SH-SY5Y (cell line): ENCODE data around the gene PLEKHM1.

Experiments used
- GATA2 ChIP-seq: IDR thresholded peaks from 2 replicates; pipeline ENCODE4 v1.6.1; 2011; ENCODE audit warnings: mild to moderate bottlenecking, low read depth, low read length
- GATA3 ChIP-seq: IDR thresholded peaks from 2 replicates; pipeline ENCODE4 v1.6.1; 2011; ENCODE audit warnings: low read depth, mild to moderate bottlenecking, low read length, moderate library complexity

Gene PLEKHM1

DNA sequence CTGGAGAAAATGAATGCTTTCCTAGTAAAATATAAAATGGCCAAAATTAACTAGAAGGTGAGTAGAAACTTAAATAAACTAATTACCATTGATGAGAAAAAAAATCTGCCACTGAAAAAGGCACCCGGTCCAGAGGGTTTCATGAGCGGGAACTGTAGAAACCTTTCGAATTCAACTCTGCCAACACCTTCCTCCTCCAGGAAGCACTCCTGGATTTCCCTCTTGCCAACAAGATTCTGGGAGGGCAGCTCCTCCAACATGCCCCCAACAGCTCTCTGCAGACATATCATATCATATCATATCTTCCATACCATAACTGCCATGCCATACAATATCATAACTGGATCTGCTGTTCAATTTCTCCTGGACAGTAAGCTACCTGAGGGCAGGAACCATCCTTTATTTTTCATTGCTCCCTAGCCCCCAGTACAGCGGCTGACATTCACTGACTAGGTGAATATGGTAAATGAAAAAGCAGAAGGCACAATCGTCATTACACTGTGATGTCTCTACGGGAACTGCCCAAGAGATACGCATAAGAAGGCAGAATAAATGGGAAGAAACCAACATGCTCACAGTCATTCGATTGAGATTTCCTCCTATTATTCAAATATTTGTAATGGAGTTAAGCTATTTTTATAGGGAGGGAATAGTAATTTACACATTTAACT lies 67.1 kb downstream of the PLEKHM1 start:
- no peak for TF ChIP-seq GATA3
- no peak for TF ChIP-seq GATA2

- TF ChIP-seq GATA2: no peak
- TF ChIP-seq GATA3: no peak
Observed at GRCh38 chr17:45414990-45415881, 75.3 kb downstream of the PLEKHM1 start.

GRCh38 chr17:45413498-45413923 lies 77.0 kb downstream of the PLEKHM1 start:
- TF ChIP-seq GATA3 (no peak), GATA2 (no peak)

- TF ChIP-seq GATA2 (no peak), GATA3 (no peak)
Observed at GRCh38 chr17:45411348-45412105, 79.0 kb downstream of the PLEKHM1 start.

GRCh38 chr17:45410144-45411091 lies 80.1 kb downstream of the PLEKHM1 start:
- TF ChIP-seq GATA2 (no peak), GATA3 (no peak)

DNA sequence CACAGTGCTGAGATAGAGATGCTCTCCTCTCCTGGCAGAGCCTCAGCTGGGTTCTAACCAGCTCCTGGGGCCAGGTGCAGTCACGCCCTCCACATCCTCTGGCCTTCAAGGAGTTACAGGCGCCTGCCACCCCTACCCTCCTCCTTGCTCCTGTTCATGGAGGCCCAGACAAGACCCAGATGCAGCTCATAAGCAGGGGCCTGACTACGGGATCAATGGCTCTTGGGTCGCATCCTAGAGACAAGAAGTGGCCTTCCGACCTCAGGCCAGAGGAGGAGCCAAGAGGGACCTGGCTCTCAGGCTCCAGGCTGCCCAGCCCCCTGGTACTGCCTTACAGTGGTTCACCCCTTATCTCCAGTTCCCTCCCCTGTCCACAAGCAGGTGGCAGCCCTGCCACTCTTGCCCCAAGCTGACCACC lies 80.9 kb downstream of the PLEKHM1 start:
- TF ChIP-seq GATA3 (no peak), GATA2 (no peak)

GRCh38 chr17:45408611-45409421 lies 81.7 kb downstream of the PLEKHM1 start:
- TF ChIP-seq GATA2 (no peak), GATA3 (no peak)

DNA sequence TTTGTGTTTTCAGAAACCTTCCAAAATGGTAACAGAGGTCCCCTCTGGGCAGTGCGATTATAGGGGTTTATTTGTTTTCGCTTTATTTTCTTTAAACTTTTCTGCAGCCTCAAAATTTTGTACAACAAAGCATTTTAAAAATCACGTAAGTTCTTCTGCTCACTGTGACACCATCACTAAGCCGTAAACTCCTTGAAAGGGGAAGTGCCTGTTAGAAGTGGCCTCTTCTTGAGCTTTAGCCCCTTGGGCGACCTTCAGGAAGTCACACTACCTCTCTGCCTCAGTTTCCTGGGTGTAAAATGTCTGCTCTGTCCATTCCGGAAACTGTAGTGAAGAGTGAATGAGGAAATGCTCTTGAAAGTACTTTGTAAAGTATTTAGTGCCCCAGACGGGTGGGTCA lies 84.4 kb downstream of the PLEKHM1 start:
- TF ChIP-seq GATA3 (no peak), GATA2 (no peak)

DNA sequence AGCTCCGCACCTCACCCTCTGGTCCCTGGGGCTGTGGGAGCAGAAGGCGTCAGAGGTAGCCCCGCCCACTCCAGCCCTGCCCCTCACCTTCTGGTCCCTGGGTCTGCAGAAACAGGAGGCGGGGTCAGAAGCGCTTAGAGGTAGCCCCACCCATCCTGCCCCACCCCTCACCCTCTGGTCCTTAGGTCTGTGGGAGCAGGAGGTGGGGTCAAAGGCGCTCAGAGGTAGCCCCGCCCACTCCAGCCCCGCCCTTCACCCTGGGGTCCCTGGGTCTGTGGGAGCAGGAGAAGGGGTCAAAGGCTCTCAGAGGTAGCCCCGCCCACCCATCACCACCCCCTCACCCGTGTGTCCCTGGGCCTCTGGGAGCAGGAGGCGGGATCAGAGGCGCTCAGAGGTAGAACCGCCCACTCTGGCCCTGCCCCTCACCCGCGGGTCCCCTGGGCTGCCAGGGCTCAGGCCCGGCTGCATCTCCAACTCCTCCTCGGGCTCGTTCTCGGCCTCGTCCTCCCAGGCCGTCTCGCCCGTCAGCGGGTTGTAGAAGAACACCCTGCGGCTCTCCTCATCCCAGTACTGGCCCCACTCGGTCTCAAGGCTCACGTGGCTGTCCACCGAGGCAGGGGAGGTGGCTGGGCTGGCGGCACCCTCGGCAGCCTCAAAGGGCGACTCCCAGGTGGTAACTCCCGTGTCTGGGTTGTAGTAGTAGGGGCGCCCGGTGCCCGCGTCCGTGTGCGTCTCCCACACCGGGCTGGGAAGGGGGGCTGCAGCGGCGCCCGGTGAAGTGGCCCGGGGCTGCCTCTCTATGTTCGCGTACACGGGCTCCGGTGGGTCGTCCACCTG lies 85.1 kb downstream of the PLEKHM1 start:
- no peak for TF ChIP-seq GATA3

- TF ChIP-seq GATA3: no peak
- TF ChIP-seq GATA2: no peak
Observed at GRCh38 chr17:45404870-45405249, 85.7 kb downstream of the PLEKHM1 start.

DNA sequence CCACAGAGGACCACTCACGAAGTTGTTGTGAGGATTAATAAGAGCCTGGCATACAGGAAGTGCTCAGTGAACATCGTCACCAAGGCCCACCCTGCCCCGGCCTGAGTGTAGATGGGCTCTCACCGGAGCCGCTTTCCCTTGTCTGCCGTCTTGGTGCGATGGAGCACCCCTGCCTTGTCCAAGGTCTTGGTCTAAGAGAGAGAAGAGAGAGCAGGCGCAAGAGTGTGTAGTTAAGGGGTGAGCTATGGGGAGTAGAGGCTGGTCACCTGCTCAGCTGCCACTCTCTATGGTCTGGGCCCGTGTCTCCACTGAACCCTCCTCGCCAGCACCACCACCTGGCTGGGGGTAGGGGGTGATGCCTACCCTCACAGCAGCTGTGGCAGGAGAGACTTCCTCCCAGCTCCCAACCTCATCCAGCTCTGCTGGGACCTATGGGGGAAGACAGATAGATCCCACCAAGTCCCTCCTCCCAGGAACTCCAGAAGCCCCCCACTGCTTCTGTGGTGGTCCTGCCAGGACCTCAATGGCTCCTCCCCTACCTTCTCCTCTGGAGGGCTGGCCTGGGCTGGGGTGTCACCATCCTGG lies 86.5 kb downstream of the PLEKHM1 start:
- TF ChIP-seq GATA3 (no peak), GATA2 (no peak)
